ENCODE results near the gene PDCD7. TPM values are rescaled to one million over a fixed set of nuclear protein-coding genes. Genes with fewer than 3 reads are reported as not detected.

The PDCD7 gene
- total and polyA plus RNA-seq, 2 of the 13 experiments (the other 11 are each of a cell fraction or from before 2014, with no cell fraction given) = 10.1 to 14.7 TPM

- in situ Hi-C loops (cut with HindIII; ENCODE audit: extremely low pct_ligation_motif_present, low pct_unique_long_range_greater_than_20kb) = loop anchor here (5.0 to 10.0 kb wide), 2 partner anchors 34 to 52 kb away; no protein-coding TSS in a partner anchor
- ATAC-seq (peak; percentile 36), DNase-seq (ENCODE audit: low spot score) (no peak), FAIRE-seq (no peak)
- ChIA-PET POLR2A (interaction anchor here (0.7 to 4.0 kb wide), 4 partner anchors 31 to 214 kb away, joined by 3 to 27 read pairs (median 6); partner anchors contain the start of gene CLPX), CTCF (ENCODE audit: low intra/inter-chr PET ratio, low total read pairs) (interaction anchor here (2.2 to 6.7 kb wide), 3 partner anchors 15 to 54 kb away, joined by 10 to 54 read pairs (median 34); no protein-coding TSS in a partner anchor)
- Histone ChIP-seq H4K20me1 (ENCODE audit: insufficient read depth, low read length) (no peaks in the 10 kb centered on the region), H3K4me1 (ENCODE audit: insufficient read depth, low read length) (peaks cover 90% of the 10 kb centered on the region), H2AFZ (ENCODE audit: low read length) (no peak overlapping the region), H3K9ac (ENCODE audit: insufficient read depth, low read depth, low read length) (no peak overlapping the region), H3K79me2 (ENCODE audit: insufficient read depth, low read length) (no peaks in the 10 kb centered on the region), H3K27ac (ENCODE audit: extremely low read length, insufficient read depth, low read length) (no peak overlapping the region), H3K4me2 (ENCODE audit: low read depth, low read length) (peak overlapping the region; percentile 89), H3K4me3 (replicated peaks in 1 of 3; ENCODE audit: insufficient read depth in 1 of 3, low read depth in 2 of 3, low read length in 3 of 3) (no peak overlapping the region; a peak in 1 of 6 replicates), H3K36me3 (replicated peaks in 1 of 2; ENCODE audit: control insufficient read depth in 1 of 2, insufficient read depth in 2 of 2, low read length in 2 of 2) (no peaks in the 10 kb centered on the region), H3K9me3 (ENCODE audit: low read length) (no peaks in the 10 kb centered on the region), H3K27me3 (ENCODE audit: control insufficient read depth in 1 of 2, insufficient read depth in 2 of 2, low read length in 2 of 2) (peaks cover 0 to 16% of the 10 kb centered on the region in 2 experiments; a peak in 2 of 5 replicates)
- no CpG with 5 or more reads among the region's 6 CpGs for WGBS (ENCODE audit: low lambda C conversion rate)
- no TSS peak for BruUV-seq (replicated peaks)
- intact Hi-C loops (cut with micrococcal nuclease; ENCODE audit: unreplicated experiment) = loop anchor here (1.0 kb wide), 2 partner anchors 29 to 53 kb away; no protein-coding TSS in a partner anchor
- TF ChIP-seq ZNF121 (CRISPR knock-in tag; IDR thresholded peaks at IDR 0.05) = no peak
- TF ChIP-seq ZMYM3 (CRISPR knock-in tag; IDR thresholded peaks at IDR 0.05) = no peak
- TF ChIP-seq SCMH1 (CRISPR knock-in tag; IDR thresholded peaks at IDR 0.05; ENCODE audit: borderline replicate concordance) = no peak
- no peak for TF ChIP-seq ZFP41 (CRISPR knock-in tag; IDR thresholded peaks at IDR 0.05; ENCODE audit: borderline replicate concordance)
- no peak for TF ChIP-seq ZNF788 (CRISPR knock-in tag; IDR thresholded peaks at IDR 0.05; ENCODE audit: borderline replicate concordance)
- TF ChIP-seq, protein P1, sequence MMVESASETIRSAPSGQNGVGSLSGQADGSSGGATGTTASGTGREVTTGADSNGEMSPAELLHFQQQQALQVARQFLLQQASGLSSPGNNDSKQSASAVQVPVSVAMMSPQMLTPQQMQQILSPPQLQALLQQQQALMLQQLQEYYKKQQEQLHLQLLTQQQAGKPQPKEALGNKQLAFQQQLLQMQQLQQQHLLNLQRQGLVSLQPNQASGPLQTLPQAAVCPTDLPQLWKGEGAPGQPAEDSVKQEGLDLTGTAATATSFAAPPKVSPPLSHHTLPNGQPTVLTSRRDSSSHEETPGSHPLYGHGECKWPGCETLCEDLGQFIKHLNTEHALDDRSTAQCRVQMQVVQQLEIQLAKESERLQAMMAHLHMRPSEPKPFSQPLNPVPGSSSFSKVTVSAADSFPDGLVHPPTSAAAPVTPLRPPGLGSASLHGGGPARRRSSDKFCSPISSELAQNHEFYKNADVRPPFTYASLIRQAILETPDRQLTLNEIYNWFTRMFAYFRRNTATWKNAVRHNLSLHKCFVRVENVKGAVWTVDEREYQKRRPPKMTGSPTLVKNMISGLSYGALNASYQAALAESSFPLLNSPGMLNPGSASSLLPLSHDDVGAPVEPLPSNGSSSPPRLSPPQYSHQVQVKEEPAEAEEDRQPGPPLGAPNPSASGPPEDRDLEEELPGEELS (CRISPR knock-in tag; IDR thresholded peaks at IDR 0.05) = no peak
- no peak for TF ChIP-seq SIX1 (CRISPR knock-in tag; IDR thresholded peaks at IDR 0.05; ENCODE audit: borderline replicate concordance)
- TF ChIP-seq ZNF350 (CRISPR knock-in tag; IDR thresholded peaks at IDR 0.05; ENCODE audit: borderline replicate concordance, low read depth) = no peak
- TF ChIP-seq, protein P2, sequence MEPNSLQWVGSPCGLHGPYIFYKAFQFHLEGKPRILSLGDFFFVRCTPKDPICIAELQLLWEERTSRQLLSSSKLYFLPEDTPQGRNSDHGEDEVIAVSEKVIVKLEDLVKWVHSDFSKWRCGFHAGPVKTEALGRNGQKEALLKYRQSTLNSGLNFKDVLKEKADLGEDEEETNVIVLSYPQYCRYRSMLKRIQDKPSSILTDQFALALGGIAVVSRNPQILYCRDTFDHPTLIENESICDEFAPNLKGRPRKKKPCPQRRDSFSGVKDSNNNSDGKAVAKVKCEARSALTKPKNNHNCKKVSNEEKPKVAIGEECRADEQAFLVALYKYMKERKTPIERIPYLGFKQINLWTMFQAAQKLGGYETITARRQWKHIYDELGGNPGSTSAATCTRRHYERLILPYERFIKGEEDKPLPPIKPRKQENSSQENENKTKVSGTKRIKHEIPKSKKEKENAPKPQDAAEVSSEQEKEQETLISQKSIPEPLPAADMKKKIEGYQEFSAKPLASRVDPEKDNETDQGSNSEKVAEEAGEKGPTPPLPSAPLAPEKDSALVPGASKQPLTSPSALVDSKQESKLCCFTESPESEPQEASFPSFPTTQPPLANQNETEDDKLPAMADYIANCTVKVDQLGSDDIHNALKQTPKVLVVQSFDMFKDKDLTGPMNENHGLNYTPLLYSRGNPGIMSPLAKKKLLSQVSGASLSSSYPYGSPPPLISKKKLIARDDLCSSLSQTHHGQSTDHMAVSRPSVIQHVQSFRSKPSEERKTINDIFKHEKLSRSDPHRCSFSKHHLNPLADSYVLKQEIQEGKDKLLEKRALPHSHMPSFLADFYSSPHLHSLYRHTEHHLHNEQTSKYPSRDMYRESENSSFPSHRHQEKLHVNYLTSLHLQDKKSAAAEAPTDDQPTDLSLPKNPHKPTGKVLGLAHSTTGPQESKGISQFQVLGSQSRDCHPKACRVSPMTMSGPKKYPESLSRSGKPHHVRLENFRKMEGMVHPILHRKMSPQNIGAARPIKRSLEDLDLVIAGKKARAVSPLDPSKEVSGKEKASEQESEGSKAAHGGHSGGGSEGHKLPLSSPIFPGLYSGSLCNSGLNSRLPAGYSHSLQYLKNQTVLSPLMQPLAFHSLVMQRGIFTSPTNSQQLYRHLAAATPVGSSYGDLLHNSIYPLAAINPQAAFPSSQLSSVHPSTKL (CRISPR knock-in tag; IDR thresholded peaks at IDR 0.05) = no peak
- TF ChIP-seq ZFP1 (CRISPR knock-in tag; IDR thresholded peaks at IDR 0.05) = no peak
- TF ChIP-seq MXI1 (IDR thresholded peaks at IDR 0.05; ENCODE audit: borderline replicate concordance, low read depth, low read length) = 0 out of 3 replicates have a peak, but pooled peaks have one; percentile 19
- TF ChIP-seq ZNF639 (CRISPR knock-in tag; conservative IDR thresholded peaks at IDR 0.05) = no peak
- no peak for TF ChIP-seq TCF7L2 (IDR thresholded peaks at IDR 0.05; ENCODE audit: low read depth, low read length)
- no peak for TF ChIP-seq ZNF446 (CRISPR knock-in tag; IDR thresholded peaks at IDR 0.05)
- TF ChIP-seq, protein P3, sequence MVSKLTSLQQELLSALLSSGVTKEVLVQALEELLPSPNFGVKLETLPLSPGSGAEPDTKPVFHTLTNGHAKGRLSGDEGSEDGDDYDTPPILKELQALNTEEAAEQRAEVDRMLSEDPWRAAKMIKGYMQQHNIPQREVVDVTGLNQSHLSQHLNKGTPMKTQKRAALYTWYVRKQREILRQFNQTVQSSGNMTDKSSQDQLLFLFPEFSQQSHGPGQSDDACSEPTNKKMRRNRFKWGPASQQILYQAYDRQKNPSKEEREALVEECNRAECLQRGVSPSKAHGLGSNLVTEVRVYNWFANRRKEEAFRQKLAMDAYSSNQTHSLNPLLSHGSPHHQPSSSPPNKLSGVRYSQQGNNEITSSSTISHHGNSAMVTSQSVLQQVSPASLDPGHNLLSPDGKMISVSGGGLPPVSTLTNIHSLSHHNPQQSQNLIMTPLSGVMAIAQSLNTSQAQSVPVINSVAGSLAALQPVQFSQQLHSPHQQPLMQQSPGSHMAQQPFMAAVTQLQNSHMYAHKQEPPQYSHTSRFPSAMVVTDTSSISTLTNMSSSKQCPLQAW (CRISPR knock-in tag; IDR thresholded peaks at IDR 0.05) = no peak
- no peak for TF ChIP-seq SIX4 (CRISPR knock-in tag; IDR thresholded peaks at IDR 0.05)
- no peak for TF ChIP-seq GZF1 (CRISPR knock-in tag; IDR thresholded peaks at IDR 0.05)
Measured at GRCh38 chr15:65086680-65087111, 46.9 kb downstream of the PDCD7 start.

Measured in HepG2 (cell line).